Renal cortical epithelial cell (primary cell): Measurements from ENCODE around the gene FBXO42. TPM values are rescaled to one million over a fixed set of nuclear protein-coding genes. Genes with fewer than 3 reads are reported as not detected.
"Not testable (repeated sequence)": the region's sequence is repeated elsewhere in the genome, so short reads cannot be mapped to it uniquely, and the experiment has no call there.

ENCODE experiments used
- DNase-seq: peaks from one replicate; pipeline ENCODE4 v3.0.0-alpha.2; 2011; ENCODE audit warnings: low read depth
- total RNA-seq: library from RNA; depleted of rRNA; stranded (reverse); fragments of >200 nt; gene quantifications from 2 replicates; pipeline ENCODE4 v1.2.3, GENCODE V29; 2014

FBXO42 gene
- total RNA-seq, 1 donor from 2014 or later, result 19.5 TPM

DNA sequence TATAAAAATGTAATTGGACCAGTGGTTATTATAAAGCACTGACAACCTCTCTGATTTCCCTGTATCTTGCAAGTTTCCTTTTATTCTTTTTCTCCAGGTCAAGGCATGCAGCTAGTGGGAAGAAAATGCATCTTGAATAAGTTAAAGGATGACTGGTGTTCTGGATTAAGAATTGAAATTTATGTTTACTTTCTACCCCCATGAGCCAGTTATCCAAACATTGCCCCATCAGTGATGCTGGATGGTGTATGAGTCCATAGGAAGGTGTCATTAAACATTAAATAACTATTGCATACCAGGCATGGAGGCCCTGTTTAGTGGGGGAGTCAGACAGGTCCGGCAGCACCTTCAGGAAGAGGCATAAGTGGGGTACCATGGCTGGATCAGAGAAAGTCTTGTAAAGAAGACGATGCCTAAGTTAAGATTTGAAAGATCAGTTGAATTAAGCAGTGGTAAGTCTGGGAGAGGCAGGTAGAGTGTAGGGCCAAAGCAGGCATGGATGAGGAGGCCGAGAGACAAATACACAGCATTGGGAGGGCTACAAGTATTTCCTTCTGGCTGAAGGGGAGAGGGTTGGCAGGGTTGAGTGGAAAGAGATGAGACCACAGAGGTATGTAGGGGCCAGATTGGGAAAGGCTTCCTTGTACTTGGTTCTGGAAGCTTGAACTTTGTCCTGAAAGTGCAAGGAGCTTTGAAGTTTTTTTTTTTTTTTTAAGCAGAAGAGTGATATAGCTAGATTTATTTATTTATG is 20.4 kb upstream of the FBXO42 start:
- peak; percentile 64 for DNase-seq

GRCh38 chr1:16371725-16372124 is 19.4 kb upstream of the FBXO42 start:
- peak; percentile 59 for DNase-seq

DNA sequence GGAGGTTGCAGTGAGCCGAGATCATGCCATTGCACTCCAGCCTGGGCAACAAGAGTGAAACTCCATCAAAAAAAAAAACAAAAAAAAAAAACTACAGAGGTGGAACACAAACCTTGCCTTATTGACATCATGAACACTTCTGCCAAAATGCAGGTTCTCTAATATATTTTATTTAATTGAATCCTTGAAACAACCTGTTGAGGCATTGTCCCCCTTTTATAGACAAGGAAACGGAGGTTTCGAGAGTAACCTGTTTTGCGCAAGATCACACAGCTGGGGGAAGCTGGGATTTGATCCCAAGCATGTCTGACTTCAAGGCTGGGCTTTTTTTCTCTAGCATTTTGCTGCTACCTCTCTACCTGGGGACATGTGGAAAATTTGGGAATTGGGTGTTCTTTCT is 17.5 kb upstream of the FBXO42 start:
- DNase-seq, result no peak

DNA sequence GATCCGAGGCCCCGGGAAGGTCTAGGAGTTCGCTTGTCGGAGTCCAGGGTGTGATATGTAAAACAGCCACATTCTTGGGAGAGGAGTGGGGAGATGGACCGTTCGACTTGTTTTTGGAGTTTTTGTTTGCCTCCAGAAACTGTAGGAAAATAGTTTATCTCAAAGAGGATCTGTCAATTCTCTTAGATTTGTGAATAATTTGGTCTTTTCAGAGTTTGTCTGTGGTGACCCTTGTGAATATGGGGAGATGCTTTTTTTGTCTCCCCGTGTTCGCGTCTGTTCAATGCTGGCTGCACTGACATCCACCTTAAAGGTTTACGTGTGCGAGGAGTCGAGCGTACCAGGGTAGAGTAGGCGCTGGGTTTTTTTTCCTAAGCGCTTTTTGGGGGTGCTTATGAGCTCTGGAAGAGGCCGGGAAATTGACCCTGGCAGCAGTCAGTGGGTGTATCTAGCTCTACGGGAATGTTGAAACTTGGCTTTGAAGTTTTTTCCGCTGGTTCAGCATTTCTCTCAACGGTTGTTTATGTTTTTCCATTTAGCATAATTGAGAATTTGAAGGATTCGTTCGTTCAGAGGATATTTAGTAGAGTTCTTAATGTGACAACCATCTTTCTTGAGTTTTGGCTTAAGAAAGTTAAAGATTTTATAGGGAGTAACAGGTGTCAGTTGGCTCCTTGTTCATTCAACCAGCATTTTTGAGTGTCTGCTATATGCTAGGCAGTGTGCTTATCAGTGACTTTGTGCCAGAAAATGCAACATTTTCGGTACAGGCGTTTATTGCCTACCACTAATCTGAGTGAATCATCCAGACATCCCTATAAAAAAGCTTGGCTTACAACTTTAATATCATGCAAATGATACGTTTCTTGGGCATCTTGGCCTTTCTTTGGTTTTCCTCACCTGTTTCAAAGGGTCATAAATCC is 15.9 kb upstream of the FBXO42 start:
- DNase-seq, result no peak

- DNase-seq, result peak; percentile 84
Measured at GRCh38 chr1:16367258-16367967, 15.1 kb upstream of the FBXO42 start.

DNA sequence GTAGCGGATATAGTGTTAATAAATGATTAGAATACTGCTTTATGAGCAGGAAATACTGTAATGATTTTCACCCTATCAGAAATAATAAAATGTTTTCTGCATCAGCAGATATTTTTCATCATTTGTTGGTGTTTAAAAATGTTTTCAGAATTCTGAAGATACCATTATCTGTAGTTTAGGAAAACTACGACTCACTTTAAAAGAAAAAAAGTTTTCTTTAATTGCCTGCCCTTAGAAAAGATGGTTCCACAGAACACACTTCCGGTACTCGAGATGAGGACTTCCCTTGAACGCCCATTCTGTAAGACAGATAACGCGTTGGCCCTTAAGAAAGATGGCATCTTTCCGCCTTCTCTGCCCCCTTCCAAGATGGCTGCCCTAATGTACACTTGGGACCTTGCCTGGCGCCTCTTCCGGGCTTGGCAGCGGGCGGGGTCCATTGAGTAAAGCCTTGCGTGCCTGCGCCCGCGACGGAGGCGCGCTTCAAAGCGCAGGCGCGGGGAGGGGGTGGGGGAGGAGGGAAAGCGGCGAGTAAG is 14.5 kb upstream of the FBXO42 start, which contains the start of gene SZRD1:
SZRD1 (plus strand) TSS at position 521 of the 536 bp plus-strand sequence. CDS start 16 bp downstream, outside the sequence.
- peak; percentile 98 for DNase-seq

- not testable (repeated sequence) for DNase-seq
Measured at GRCh38 chr1:16365146-16365498, 12.8 kb upstream of the FBXO42 start.

DNA sequence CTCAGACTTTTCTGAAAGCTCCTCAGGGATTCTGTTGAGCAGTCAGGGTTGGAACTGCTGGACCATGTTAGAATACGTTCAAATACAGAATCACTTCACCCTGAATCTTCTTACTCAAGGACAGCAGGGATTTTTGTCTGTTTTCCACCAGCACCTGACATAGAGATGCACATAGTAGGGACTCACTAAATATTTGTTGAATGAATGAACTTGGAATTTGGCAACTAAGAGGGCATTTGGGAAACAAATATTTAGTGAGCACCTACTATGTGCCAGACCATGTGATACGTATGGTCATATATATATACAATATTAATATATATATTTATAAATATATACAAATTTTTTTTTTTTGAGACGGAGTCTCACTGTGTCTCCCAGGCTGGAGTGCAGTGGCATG is 4.6 kb upstream of the FBXO42 start:
- DNase-seq, result no peak

DNA sequence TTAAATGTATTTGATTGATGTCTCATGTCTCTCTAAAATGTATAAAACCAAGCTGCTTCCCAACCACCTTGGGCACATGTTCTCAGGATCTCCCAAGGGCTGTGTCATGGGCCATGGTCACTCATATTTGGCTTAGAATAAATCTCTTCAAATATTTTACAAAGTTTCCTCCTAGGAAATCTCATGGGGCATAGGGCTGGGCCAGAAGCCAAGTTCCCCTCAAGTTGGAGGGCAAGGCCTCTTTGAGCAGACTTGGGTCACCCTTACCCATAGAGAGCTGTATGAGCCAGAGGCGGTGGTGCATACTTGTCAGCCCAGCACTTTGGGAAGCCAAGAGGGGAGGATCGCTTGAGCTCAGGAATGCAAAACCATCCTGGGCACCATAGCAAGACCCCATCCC is 2.3 kb upstream of the FBXO42 start:
- DNase-seq, result no peak

- DNase-seq, result no peak
Measured at GRCh38 chr1:16352842-16353535, 709 bp upstream of the FBXO42 start.

- DNase-seq, result no peak
Measured at GRCh38 chr1:16351456-16351993, 755 bp downstream of the FBXO42 start.

DNA sequence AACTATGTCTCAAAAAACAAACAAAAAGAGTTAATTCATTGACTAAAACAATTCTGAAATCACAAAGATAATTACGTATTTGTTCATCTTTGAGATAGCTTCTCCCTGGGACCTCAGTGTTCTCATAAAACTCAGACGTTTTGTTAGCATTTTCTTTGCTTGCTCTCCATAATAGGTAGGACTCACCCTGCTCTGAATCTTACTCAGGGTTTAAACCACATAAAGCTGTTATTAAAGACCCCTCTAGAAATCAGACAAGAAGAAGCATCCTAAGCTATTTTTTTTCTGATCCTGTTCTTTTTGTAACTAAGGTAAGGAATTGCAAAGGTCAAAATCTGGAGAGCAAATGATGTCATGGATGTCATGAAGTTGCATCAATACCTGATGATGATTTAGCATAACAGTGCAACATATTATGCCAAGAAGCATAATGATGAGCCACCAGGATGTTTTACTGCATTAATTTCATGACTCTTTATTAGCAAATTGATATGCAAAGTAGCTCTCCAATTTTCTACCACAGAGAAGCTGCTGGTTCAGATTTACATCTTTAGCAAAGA is 2.4 kb downstream of the FBXO42 start:
- DNase-seq, result no peak

- DNase-seq, result peak; percentile 94
Measured at GRCh38 chr1:16348414-16349182, 3.7 kb downstream of the FBXO42 start.

- not testable (repeated sequence) for DNase-seq
Measured at GRCh38 chr1:16343276-16343675, 9.0 kb downstream of the FBXO42 start.

DNA sequence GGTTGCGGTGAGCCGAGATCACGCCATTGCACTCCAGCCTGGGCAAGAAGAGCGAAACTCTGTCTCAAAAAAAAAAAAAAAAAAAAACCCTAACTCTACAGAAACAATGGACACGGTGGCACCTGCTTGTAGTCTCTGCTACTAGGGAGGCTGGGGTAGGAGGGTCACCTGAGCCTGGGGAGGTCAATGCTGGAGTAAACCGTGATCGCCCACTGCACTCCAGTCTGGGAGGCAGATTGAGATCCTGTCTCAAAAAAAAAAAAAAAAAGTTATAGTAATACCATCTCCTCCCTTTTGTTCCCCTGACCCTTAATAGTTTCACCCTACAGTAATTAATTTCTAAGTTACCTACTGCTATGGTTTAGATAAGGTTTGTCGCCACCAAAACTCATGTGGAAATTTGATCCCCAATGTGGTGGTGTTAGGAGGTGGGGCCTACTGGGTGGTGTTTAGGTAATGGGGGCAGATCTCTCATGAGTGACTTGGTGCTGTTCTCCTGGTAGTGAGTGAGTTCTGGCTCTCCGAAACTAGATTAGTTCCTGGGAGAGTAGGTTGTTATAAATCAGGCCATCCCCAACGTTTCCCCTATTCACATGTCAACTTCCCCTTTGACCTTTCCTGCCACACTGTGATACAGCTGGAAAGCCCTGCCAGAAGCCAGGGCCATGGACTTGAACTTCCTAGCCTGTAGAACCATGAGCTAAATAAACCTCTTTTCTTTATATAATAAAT is 9.8 kb downstream of the FBXO42 start:
- no peak for DNase-seq

GRCh38 chr1:16340673-16341072 is 11.6 kb downstream of the FBXO42 start:
- no peak for DNase-seq

DNA sequence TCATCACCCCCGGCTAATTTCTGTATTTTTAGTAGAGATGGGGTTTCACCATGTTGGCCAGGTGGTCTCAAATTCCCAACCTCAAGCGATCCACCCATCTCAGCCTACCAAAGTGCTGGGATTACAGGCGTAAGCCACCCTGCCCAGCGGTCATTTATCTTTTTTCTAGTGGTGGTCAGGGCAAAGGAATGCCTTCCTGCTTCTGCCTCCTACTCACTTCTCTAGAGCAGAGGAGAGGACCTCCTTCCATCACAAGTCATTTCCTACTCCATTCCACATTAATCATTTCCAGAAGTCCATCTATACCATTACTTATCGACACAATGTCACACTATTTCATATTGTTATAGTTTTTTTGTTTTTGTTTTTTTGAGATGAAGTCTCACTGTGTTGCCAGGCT is 13.3 kb downstream of the FBXO42 start:
- no peak for DNase-seq

- peak; percentile 77 for DNase-seq
Measured at GRCh38 chr1:16334655-16335340, 17.5 kb downstream of the FBXO42 start.
